K562 (cell line): ENCODE data around the gene CHCHD1. TPM values are rescaled to one million over a fixed set of nuclear protein-coding genes. Genes with fewer than 3 reads are reported as not detected.

Experiments used
- ATF7 ChIP-seq: fragments of 450-650 bp; IDR thresholded peaks from 2 replicates; pipeline ENCODE4 v1.7.1; 2014; ENCODE audit warnings: mild to moderate bottlenecking, moderate library complexity
- CCAR2 ChIP-seq: fragments of 200-400 bp; formaldehyde crosslinking; IDR thresholded peaks from 2 replicates; pipeline ENCODE4 v1.6.1; 2017; ENCODE audit warnings: mild to moderate bottlenecking, low read depth, low read length
- CSDE1 ChIP-seq, 2 experiments: fragments of 450-650 bp; IDR thresholded peaks; 2 replicates each; pipeline ENCODE4 v1.6.1; 2016; ENCODE audit warnings: mild to moderate bottlenecking in 1 of 2
- EP300 ChIP-seq: IDR thresholded peaks from 2 replicates; pipeline ENCODE4 v1.6.1; 2012; ENCODE audit warnings: low read length, improper control_type of control experiment
- FOXA3 ChIP-seq, 2 experiments: fragments of 450-650 bp in 1 of 2; sonication (generic) in 1 of 2; formaldehyde crosslinking; IDR thresholded peaks in 1 of 2; conservative IDR thresholded peaks in 1 of 2; 2 replicates each; pipeline versions ENCODE4 v1.4.0 to v1.8.0; 2020 to 2022; ENCODE audit warnings: mild to moderate bottlenecking in 2 of 2, missing genetic modification reagents in 1 of 2
- HIVEP1 ChIP-seq: fragments of 250-450 bp; sonication (Bioruptor Pico); IDR thresholded peaks from 2 replicates; pipeline ENCODE4 v1.4.0; 2020; ENCODE audit warnings: mild to moderate bottlenecking
- POLR2B ChIP-seq: fragments of 450-650 bp; IDR thresholded peaks from 2 replicates; pipeline ENCODE4 v1.6.1; 2018; ENCODE audit warnings: low read depth; ENCODE audit not compliant: partially characterized antibody
- RCOR1 ChIP-seq, 2 experiments: IDR thresholded peaks; 2 replicates each; pipeline ENCODE4 v1.6.1; 2012; ENCODE audit warnings: low read depth in 2 of 2, low read length in 2 of 2, borderline replicate concordance in 1 of 2, improper control_type of control experiment in 1 of 2
- RNF2 ChIP-seq: sonication (generic); IDR thresholded peaks from 2 replicates; pipeline ENCODE4 v1.6.1; 2016
- UBTF ChIP-seq, 2 experiments: IDR thresholded peaks; 2 replicates each; pipeline ENCODE4 v1.6.1; 2012; ENCODE audit warnings: improper control_type of control experiment in 2 of 2, low read depth in 2 of 2, low read length in 2 of 2, borderline replicate concordance in 1 of 2
- ZNF551 ChIP-seq: fragments of 250-450 bp; sonication (Bioruptor Pico); IDR thresholded peaks from 2 replicates; pipeline ENCODE4 v1.5.0; 2021; ENCODE audit warnings: mild to moderate bottlenecking, moderate library complexity
- ZNF589 ChIP-seq: fragments of 200-800 bp; sonication (Bioruptor generic); IDR thresholded peaks from 2 replicates; pipeline ENCODE4 v1.6.1; 2016; ENCODE audit warnings: low read depth, missing genetic modification characterization, missing compliant biosample characterization
- ZNF592 ChIP-seq: fragments of 450-650 bp; IDR thresholded peaks from 2 replicates; pipeline ENCODE4 v1.6.1; 2017; ENCODE audit warnings: antibody characterized with exemption, mild to moderate bottlenecking
- polyA plus RNA-seq, 8 experiments: library from polyadenylated mRNA; depleted of rRNA in 4 of 8; stranded (reverse) in 5 of 8; unstranded in 3 of 8; fragments of >200 nt; fragmentation: Nextera tagmentation in 2 of 8; fragmentation: Illumina TruSeq in 1 of 8; extraction: Ambion mirVana in 2 of 8; extraction: Trizol in 1 of 8; gene quantifications; 2 replicates each; pipeline versions ENCODE4 v1.2.1 to v1.2.3, GENCODE V29; 2011 to 2014; ENCODE audit warnings: inconsistent platforms in 1 of 8, missing spikeins in 1 of 8
- total RNA-seq, 7 experiments: library from RNA; depleted of rRNA in 6 of 7; stranded (reverse); fragments of >200 nt in 6 of 7; fragmentation: Illumina TruSeq in 2 of 7; extraction: Trizol in 2 of 7; gene quantifications; 2 replicates each; pipeline versions ENCODE4 v1.2.1 to v1.2.3, GENCODE V29; 2011 to 2021; ENCODE audit warnings: low replicate concordance in 1 of 7
- TF ChIP-seq, protein P1 (sequence below), 3 experiments: fragments of 200-800 bp in 1 of 3; fragments of 250-450 bp in 1 of 3; fragments of 450-650 bp in 1 of 3; sonication (Bioruptor Pico) in 1 of 3; sonication (Bioruptor generic) in 1 of 3; formaldehyde crosslinking in 1 of 3; IDR thresholded peaks; 2 replicates each; pipeline versions ENCODE4 v1.6.1 to v1.8.0; 2016 to 2022; ENCODE audit warnings: mild to moderate bottlenecking in 2 of 3, missing genetic modification characterization in 2 of 3, missing compliant biosample characterization in 1 of 3, moderate library complexity in 1 of 3
- TF ChIP-seq, protein P2 (sequence below): fragments of 450-650 bp; IDR thresholded peaks from one replicate; pipeline ENCODE4 v1.6.1; 2018; ENCODE audit warnings: mild to moderate bottlenecking, moderate library complexity; ENCODE audit not compliant: partially characterized antibody

The CHCHD1 gene
- total and polyA plus RNA-seq, 9 of the 15 experiments (the other 6 are each of a cell fraction or from before 2014, with no cell fraction given): 52.9 to 126 (median 83.4) TPM

DNA sequence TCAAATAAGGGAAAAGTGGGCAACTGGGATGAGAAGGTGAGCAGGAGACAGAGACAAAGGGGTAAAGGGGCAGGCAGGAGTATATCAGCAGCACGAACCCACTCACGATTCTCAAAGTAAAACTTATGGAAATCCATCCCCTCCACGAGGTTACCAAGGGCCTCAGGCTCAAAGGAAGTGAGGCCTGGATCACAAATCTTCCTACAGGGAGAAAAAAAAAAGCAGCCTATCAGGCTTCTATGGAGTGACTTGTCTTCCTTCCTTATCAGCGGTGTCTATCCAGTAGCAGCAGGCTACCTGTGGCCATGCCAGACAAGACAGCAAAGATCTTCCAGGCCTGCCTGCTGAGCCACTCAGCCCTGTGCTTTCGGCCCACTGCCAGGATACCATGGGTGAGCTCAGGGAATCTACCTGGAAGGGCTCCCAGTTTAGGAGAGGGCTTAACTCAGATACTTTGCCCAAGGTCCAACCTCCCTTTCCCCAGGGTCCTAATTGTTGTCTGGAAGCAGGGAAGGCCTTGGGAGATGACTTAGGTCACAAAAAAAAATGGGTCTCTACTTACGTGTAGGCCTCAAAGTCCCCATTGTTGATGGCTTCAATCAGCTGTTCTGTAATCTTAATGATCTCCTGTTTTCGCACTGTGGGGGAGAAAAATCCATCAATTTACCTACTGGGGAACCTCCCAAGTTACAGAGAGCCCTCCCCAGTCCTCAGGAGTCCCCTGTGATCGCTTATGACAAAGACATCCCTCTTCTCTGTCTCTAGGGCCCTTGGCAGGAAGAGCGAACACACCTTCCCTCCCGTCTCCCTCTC lies 35.3 kb downstream of the CHCHD1 start (continued):
- TF ChIP-seq ZNF589 (CRISPR knock-in tag) (peak; percentile 78), EP300 (peak; percentile 32; the same call in 1 of the 2 replicates), RNF2 (no peak), HIVEP1 (CRISPR knock-in tag) (no peak), RCOR1 (IDR thresholded peaks at IDR 0.05; ENCODE audit: borderline replicate concordance in 1 of 2, low read depth in 2 of 2, low read length in 2 of 2) (no peak; a peak in 1 of 4 replicates), ZNF592 (peak; percentile 72), CCAR2 (no peak), FOXA3 (CRISPR knock-in tag; conservative IDR thresholded peaks at IDR 0.05 in 1 of 2, IDR thresholded peaks at IDR 0.05 in 1 of 2) (0 out of 4 replicates have a peak, but pooled peaks of 1 of the 2 experiments have one; percentile 18), CSDE1 (IDR thresholded peaks at IDR 0.05) (no peak), UBTF (IDR thresholded peaks at IDR 0.05; ENCODE audit: borderline replicate concordance in 1 of 2, low read depth in 2 of 2, low read length in 2 of 2) (no peak), ZNF551 (no peak), POLR2B (no peak), ATF7 (no peak)
- TF ChIP-seq, protein P1, sequence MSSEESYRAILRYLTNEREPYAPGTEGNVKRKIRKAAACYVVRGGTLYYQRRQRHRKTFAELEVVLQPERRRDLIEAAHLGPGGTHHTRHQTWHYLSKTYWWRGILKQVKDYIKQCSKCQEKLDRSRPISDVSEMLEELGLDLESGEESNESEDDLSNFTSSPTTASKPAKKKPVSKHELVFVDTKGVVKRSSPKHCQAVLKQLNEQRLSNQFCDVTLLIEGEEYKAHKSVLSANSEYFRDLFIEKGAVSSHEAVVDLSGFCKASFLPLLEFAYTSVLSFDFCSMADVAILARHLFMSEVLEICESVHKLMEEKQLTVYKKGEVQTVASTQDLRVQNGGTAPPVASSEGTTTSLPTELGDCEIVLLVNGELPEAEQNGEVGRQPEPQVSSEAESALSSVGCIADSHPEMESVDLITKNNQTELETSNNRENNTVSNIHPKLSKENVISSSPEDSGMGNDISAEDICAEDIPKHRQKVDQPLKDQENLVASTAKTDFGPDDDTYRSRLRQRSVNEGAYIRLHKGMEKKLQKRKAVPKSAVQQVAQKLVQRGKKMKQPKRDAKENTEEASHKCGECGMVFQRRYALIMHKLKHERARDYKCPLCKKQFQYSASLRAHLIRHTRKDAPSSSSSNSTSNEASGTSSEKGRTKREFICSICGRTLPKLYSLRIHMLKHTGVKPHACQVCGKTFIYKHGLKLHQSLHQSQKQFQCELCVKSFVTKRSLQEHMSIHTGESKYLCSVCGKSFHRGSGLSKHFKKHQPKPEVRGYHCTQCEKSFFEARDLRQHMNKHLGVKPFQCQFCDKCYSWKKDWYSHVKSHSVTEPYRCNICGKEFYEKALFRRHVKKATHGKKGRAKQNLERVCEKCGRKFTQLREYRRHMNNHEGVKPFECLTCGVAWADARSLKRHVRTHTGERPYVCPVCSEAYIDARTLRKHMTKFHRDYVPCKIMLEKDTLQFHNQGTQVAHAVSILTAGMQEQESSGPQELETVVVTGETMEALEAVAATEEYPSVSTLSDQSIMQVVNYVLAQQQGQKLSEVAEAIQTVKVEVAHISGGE (CRISPR knock-in tag; IDR thresholded peaks at IDR 0.05): no peak
- TF ChIP-seq, protein P2, sequence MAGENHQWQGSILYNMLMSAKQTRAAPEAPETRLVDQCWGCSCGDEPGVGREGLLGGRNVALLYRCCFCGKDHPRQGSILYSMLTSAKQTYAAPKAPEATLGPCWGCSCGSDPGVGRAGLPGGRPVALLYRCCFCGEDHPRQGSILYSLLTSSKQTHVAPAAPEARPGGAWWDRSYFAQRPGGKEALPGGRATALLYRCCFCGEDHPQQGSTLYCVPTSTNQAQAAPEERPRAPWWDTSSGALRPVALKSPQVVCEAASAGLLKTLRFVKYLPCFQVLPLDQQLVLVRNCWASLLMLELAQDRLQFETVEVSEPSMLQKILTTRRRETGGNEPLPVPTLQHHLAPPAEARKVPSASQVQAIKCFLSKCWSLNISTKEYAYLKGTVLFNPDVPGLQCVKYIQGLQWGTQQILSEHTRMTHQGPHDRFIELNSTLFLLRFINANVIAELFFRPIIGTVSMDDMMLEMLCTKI: no peak
